K562 (cell line): ENCODE results near the gene BIRC7. TPM values are rescaled to one million over a fixed set of nuclear protein-coding genes. Genes with fewer than 3 reads are reported as not detected.

Experiments
- BHLHE40 ChIP-seq: IDR thresholded peaks from 2 replicates; pipeline ENCODE4 v1.6.1; 2011; ENCODE audit warnings: low read length, improper control_type of control experiment
- CEBPB ChIP-seq: fragments of 450-650 bp; IDR thresholded peaks from 2 replicates; pipeline ENCODE4 v1.6.1; 2016; ENCODE audit warnings: missing genetic modification characterization, missing compliant biosample characterization
- CREM ChIP-seq: IDR thresholded peaks from 2 replicates; pipeline ENCODE4 v1.6.1; 2014; ENCODE audit warnings: antibody characterized with exemption, low read depth
- FUS ChIP-seq: fragments of 200-400 bp; formaldehyde crosslinking; optimal IDR thresholded peaks from 2 replicates; pipeline ENCODE3; 2017; ENCODE audit warnings: low read depth, low read length
- GABPB1 ChIP-seq: sonication (generic); formaldehyde crosslinking; IDR thresholded peaks from 2 replicates; pipeline ENCODE4 v1.8.0; 2022; ENCODE audit warnings: mild to moderate bottlenecking, missing genetic modification reagents
- MCM7 ChIP-seq, 2 experiments: fragments of 450-650 bp; IDR thresholded peaks; 2 replicates each; pipeline ENCODE4 v1.6.1; 2016 to 2018
- RBFOX2 ChIP-seq: fragments of 200-400 bp; formaldehyde crosslinking; IDR thresholded peaks from 2 replicates; pipeline ENCODE4 v1.6.1; 2017; ENCODE audit warnings: low read depth, mild to moderate bottlenecking, low read length, moderate library complexity
- SIN3B ChIP-seq: fragments of 450-650 bp; IDR thresholded peaks from 2 replicates; pipeline ENCODE4 v1.6.1; 2017; ENCODE audit warnings: low read depth, mild to moderate bottlenecking, moderate library complexity
- SP2 ChIP-seq: IDR thresholded peaks from 2 replicates; pipeline ENCODE4 v1.6.1; 2011; ENCODE audit warnings: mild to moderate bottlenecking, low read depth, low read length, moderate library complexity; ENCODE audit not compliant: poor library complexity, severe bottlenecking; ENCODE audit errors: extremely low read depth
- YY1 ChIP-seq, 3 experiments: IDR thresholded peaks; 2 replicates each; pipeline ENCODE4 v1.6.1; 2011; ENCODE audit warnings: low read length in 2 of 3, mild to moderate bottlenecking in 2 of 3, moderate library complexity in 2 of 3, borderline replicate concordance in 1 of 3, control low read depth in 1 of 3, low read depth in 1 of 3; ENCODE audit not compliant: insufficient read depth in 3 of 3, insufficient replicate concordance in 2 of 3, control insufficient read depth in 1 of 3, insufficient read length in 1 of 3; ENCODE audit errors: extremely low read depth in 1 of 3
- ZNF212 ChIP-seq: fragments of 450-650 bp; formaldehyde crosslinking; IDR thresholded peaks from 2 replicates; pipeline ENCODE4 v1.4.0; 2020; ENCODE audit warnings: mild to moderate bottlenecking
- ZNF263 ChIP-seq: sonication (generic); formaldehyde crosslinking; IDR thresholded peaks from 2 replicates; pipeline ENCODE4 v1.8.0; 2022; ENCODE audit warnings: mild to moderate bottlenecking, missing genetic modification reagents, borderline replicate concordance
- ZNF583 ChIP-seq: fragments of 250-450 bp; sonication (Bioruptor Pico); IDR thresholded peaks from 2 replicates; pipeline ENCODE4 v1.4.0; 2020
- polyA plus RNA-seq, 8 experiments: library from polyadenylated mRNA; depleted of rRNA in 4 of 8; stranded (reverse) in 5 of 8; unstranded in 3 of 8; fragments of >200 nt; fragmentation: Nextera tagmentation in 2 of 8; fragmentation: Illumina TruSeq in 1 of 8; extraction: Ambion mirVana in 2 of 8; extraction: Trizol in 1 of 8; gene quantifications; 2 replicates each; pipeline versions ENCODE4 v1.2.1 to v1.2.3, GENCODE V29; 2011 to 2014; ENCODE audit warnings: inconsistent platforms in 1 of 8, missing spikeins in 1 of 8
- total RNA-seq, 7 experiments: library from RNA; depleted of rRNA in 6 of 7; stranded (reverse); fragments of >200 nt in 6 of 7; fragmentation: Illumina TruSeq in 2 of 7; extraction: Trizol in 2 of 7; gene quantifications; 2 replicates each; pipeline versions ENCODE4 v1.2.1 to v1.2.3, GENCODE V29; 2011 to 2021; ENCODE audit warnings: low replicate concordance in 1 of 7
- TF ChIP-seq, protein P1 (sequence below): fragments of 450-650 bp; conservative IDR thresholded peaks from 2 replicates; pipeline ENCODE4 v1.6.1; 2016; ENCODE audit warnings: missing genetic modification characterization, low read depth, mild to moderate bottlenecking, control low read depth, missing compliant biosample characterization
- TF ChIP-seq, protein P2 (sequence below): fragments of 450-650 bp; IDR thresholded peaks from 2 replicates; pipeline ENCODE4 v1.6.1; 2017; ENCODE audit warnings: mild to moderate bottlenecking, moderate library complexity
- TF ChIP-seq, protein P3 (sequence below): fragments of 250-450 bp; sonication (Bioruptor Pico); IDR thresholded peaks from 2 replicates; pipeline ENCODE4 v1.4.0; 2020; ENCODE audit warnings: mild to moderate bottlenecking
- TF ChIP-seq, protein P4 (sequence below): fragments of 250-450 bp; sonication (Bioruptor Pico); IDR thresholded peaks from 2 replicates; pipeline ENCODE4 v1.9.0; 2021; ENCODE audit warnings: mild to moderate bottlenecking, inconsistent platforms
- TF ChIP-seq, protein P5 (sequence below): sonication (generic); IDR thresholded peaks from 2 replicates; pipeline ENCODE4 v1.6.1; 2016

BIRC7 gene
- total and polyA plus RNA-seq, 9 of the 15 experiments (the other 6 are each of a cell fraction or from before 2014, with no cell fraction given) = 0.14 to 0.19 (median 0.16) TPM; not detected in 5

DNA sequence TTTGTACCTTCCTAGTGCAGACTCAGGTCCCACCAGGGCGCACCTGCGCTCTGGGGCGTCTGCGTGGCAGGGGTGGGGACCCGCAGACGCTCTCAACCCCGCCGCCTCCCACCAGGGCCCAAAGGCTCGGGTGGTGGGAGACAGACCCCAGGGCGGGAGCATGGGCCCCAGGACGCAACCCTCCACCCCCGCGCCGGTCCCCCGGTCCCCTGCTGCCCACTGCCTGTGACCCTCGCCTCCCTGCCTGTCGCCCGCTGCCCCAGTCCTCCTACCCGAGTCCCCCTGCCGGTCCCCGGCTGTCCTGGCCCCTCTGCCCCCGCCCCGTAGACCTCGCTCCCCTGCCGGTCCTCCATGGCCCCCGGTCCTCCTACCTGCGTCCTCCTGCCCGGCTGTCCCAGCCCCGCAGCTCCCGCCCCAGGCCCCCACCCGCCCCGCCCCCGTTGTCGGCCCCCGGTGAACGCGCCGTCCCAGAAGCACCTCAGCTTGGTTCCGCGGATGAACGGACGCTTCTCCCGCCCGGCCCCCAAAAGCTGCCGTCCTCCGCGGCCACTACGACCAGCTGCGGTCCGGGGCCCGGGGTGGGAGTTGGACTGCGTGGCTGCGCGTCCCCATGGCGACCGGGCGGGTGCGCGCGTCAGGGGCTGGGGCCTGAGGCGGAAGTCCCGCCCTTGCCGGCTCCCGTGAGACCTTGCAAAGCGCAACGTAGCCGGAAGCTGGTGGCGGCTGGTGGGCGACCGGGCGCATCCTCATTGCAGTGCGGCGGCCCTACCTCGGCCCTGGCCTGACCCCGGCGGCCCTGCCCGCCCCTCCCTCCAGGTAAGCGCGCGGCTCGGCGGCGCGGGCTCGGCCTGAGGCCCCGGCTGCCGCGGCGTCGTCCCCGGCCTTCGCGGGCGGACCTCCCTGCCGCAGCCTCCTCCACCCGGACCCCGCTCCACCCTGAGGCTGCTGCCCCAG lies 36.7 kb downstream of the BIRC7 start, which contains the start of gene ARFGAP1 (continued):
- TF ChIP-seq RBFOX2 (peak; percentile 88), ZNF212 (CRISPR knock-in tag) (no peak), ZNF263 (peak; percentile 77), CEBPB (tag) (no peak), YY1 (IDR thresholded peaks at IDR 0.05; ENCODE audit: borderline replicate concordance in 1 of 3, control insufficient read depth in 1 of 3, extremely low read depth in 1 of 3, insufficient read depth in 3 of 3, insufficient read length in 1 of 3, insufficient replicate concordance in 2 of 3, low read depth in 1 of 3, low read length in 2 of 3) (peak in 1 of 3 experiments; percentile 61), CREM (peak; percentile 92), BHLHE40 (0 out of 2 replicates have a peak, but pooled peaks have one; percentile 17), ZNF583 (0 out of 2 replicates have a peak, but pooled peaks have one; percentile 31), SIN3B (peak; percentile 87), FUS (peak; percentile 62), MCM7 (IDR thresholded peaks at IDR 0.05) (no peak), SP2 (peak; percentile 54), GABPB1 (CRISPR knock-in tag) (peak; percentile 94)
- TF ChIP-seq, protein P1, sequence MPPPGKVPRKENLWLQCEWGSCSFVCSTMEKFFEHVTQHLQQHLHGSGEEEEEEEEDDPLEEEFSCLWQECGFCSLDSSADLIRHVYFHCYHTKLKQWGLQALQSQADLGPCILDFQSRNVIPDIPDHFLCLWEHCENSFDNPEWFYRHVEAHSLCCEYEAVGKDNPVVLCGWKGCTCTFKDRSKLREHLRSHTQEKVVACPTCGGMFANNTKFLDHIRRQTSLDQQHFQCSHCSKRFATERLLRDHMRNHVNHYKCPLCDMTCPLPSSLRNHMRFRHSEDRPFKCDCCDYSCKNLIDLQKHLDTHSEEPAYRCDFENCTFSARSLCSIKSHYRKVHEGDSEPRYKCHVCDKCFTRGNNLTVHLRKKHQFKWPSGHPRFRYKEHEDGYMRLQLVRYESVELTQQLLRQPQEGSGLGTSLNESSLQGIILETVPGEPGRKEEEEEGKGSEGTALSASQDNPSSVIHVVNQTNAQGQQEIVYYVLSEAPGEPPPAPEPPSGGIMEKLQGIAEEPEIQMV (tag) = no peak
- TF ChIP-seq, protein P2, sequence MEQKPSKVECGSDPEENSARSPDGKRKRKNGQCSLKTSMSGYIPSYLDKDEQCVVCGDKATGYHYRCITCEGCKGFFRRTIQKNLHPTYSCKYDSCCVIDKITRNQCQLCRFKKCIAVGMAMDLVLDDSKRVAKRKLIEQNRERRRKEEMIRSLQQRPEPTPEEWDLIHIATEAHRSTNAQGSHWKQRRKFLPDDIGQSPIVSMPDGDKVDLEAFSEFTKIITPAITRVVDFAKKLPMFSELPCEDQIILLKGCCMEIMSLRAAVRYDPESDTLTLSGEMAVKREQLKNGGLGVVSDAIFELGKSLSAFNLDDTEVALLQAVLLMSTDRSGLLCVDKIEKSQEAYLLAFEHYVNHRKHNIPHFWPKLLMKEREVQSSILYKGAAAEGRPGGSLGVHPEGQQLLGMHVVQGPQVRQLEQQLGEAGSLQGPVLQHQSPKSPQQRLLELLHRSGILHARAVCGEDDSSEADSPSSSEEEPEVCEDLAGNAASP = no peak
- TF ChIP-seq, protein P3, sequence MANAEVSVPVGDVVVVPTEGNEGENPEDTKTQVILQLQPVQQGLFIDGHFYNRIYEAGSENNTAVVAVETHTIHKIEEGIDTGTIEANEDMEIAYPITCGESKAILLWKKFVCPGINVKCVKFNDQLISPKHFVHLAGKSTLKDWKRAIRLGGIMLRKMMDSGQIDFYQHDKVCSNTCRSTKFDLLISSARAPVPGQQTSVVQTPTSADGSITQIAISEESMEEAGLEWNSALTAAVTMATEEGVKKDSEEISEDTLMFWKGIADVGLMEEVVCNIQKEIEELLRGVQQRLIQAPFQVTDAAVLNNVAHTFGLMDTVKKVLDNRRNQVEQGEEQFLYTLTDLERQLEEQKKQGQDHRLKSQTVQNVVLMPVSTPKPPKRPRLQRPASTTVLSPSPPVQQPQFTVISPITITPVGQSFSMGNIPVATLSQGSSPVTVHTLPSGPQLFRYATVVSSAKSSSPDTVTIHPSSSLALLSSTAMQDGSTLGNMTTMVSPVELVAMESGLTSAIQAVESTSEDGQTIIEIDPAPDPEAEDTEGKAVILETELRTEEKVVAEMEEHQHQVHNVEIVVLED = peak; percentile 62
- TF ChIP-seq, protein P4, sequence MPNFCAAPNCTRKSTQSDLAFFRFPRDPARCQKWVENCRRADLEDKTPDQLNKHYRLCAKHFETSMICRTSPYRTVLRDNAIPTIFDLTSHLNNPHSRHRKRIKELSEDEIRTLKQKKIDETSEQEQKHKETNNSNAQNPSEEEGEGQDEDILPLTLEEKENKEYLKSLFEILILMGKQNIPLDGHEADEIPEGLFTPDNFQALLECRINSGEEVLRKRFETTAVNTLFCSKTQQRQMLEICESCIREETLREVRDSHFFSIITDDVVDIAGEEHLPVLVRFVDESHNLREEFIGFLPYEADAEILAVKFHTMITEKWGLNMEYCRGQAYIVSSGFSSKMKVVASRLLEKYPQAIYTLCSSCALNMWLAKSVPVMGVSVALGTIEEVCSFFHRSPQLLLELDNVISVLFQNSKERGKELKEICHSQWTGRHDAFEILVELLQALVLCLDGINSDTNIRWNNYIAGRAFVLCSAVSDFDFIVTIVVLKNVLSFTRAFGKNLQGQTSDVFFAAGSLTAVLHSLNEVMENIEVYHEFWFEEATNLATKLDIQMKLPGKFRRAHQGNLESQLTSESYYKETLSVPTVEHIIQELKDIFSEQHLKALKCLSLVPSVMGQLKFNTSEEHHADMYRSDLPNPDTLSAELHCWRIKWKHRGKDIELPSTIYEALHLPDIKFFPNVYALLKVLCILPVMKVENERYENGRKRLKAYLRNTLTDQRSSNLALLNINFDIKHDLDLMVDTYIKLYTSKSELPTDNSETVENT (CRISPR knock-in tag) = peak; percentile 63
- TF ChIP-seq, protein P5, sequence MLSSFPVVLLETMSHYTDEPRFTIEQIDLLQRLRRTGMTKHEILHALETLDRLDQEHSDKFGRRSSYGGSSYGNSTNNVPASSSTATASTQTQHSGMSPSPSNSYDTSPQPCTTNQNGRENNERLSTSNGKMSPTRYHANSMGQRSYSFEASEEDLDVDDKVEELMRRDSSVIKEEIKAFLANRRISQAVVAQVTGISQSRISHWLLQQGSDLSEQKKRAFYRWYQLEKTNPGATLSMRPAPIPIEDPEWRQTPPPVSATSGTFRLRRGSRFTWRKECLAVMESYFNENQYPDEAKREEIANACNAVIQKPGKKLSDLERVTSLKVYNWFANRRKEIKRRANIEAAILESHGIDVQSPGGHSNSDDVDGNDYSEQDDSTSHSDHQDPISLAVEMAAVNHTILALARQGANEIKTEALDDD = no peak
